D341Med (cell line): ENCODE data around the gene ETV6.

Experiments used
- DNase-seq: peaks from one replicate; pipeline ENCODE4 v3.0.0; 2012; ENCODE audit warnings: low spot score

Gene ETV6

DNA sequence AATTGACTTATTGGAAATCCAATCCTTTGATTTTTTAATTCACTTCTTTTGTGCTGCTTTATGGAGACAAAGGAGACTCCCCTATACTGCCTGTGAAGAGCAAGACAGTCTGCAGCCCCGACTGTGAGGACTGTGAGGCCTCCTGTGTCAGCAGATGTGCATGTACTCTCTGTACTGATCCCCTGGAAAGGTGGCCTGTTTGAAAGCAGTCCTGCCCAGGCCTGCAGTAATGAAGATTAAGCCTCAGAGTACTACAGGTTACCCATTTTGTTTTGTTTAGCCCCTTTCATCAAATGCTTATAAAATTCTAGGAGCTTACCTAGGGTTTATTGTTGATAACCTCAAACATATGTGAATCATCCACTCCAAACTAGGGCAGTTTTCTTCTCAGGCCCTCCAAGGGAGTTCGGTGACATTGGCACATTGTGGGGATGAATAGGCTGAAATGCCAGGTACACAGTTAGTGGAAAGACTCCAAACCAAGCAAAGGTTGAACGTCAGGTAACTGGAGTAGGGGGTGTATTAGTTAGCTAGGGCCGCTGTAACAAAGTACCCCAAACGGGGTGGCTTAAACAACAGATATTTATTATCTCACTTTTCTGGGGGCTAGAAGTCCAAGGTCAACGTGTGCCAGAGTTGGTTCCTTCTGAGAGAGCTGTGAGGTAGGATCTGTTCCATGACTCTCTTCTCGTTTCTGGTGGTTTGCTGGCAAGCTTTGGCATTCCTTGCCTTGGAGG is 212.6 kb downstream of the ETV6 start:
- no peak for DNase-seq

DNA sequence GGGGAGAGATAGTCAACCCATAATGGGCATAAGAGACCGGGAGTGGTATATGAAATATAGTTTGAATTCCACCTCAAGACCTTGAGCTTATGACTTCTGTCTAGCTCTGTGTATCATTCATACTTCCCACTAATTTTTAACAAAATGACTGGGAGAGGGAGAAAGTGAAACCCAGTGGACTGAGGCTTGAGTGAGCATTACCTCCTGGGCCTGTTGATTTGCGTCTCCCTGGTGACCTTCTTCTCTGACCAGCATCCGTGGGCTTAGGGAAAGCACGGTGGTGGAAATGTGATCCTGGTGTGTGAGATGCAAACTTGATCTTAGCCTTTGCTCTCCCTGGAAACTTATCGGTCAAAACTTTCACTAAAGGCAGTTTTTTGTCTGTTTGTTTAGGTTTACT is 213.3 kb downstream of the ETV6 start:
- no peak for DNase-seq

DNA sequence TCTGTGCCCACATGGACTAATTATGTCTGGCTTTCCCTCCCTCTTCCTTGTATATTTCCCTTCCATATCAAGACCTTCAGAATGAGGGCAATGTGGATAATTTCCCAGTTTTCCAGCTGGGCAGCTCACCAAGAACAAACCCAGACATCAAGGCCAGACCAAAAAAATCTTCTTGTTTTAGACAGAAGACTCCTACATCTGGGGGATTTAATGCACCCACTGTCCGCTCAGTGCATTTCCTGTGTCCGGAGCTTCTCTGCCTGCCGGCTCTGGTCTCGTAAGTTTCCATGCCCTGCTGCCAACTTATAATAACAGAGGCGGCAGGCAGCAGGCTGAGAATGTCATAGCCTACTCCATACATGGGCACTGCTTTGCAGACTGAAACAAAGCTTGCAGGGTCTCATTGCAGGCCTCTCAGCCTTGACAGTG is 214.0 kb downstream of the ETV6 start:
- no peak for DNase-seq

DNA sequence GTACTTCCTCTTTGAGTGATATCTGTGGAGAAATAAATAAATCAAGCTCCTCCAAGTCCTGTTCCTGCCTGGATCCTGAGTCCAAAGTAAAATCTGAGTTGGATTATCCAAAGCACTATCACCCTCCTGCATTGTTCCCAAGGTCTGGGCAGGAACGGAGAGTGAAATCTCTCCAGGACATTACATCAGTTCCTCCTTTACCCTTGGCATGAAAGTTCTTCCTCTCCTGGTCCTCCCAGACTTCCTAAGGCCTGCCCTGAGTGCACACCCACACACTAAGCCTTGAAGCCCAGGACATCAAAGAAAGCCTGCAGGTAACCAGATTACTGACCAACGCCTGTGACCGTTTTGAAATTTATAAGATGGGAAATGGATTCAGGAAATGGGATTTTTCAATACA is 214.5 kb downstream of the ETV6 start:
- DNase-seq: no peak

DNA sequence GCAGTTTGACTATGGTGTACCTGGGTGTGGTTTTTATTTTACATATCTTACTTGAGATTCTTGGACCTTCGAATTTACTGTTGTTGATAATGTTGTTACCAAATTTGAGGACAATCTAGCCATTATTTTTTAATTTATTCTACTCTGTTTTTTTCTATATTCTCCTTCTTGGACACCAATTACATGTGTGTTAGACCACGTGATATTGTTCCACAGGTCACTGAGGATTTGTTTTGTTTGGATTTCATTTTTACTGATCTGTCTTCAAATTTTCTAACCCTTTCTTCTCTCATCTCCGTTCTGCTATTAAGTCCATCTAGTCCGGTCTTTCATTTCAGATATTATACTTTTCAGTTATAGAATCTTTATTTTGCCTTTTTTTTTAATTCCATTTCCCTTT is 216.3 kb downstream of the ETV6 start:
- DNase-seq: no peak

DNA sequence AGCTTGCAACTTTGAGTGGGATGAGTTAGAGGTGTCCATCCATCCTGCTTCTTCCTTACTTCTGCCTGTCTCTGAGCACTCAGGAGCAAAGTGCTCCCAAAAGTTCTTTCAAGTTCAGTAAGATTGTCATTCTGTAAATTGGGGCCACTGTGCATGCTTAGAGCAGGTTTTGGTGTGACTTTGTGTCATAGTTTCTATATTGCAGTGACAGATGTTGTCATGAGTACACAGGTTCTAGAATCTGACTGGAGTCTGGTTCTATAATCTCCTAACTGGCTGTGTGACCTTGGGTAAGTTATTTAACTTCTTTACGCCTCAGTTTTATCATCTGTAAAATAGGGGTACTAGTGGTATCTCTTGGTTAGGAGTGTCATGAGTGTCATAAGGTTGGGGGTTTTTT is 218.6 kb downstream of the ETV6 start:
- DNase-seq: no peak

DNA sequence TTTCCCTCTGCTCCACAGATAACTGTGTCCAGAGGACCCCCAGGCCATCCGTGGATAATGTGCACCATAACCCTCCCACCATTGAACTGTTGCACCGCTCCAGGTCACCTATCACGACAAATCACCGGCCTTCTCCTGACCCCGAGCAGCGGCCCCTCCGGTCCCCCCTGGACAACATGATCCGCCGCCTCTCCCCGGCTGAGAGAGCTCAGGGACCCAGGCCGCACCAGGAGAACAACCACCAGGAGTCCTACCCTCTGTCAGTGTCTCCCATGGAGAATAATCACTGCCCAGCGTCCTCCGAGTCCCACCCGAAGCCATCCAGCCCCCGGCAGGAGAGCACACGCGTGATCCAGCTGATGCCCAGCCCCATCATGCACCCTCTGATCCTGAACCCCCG is 219.9 kb downstream of the ETV6 start:
- DNase-seq: no peak

DNA sequence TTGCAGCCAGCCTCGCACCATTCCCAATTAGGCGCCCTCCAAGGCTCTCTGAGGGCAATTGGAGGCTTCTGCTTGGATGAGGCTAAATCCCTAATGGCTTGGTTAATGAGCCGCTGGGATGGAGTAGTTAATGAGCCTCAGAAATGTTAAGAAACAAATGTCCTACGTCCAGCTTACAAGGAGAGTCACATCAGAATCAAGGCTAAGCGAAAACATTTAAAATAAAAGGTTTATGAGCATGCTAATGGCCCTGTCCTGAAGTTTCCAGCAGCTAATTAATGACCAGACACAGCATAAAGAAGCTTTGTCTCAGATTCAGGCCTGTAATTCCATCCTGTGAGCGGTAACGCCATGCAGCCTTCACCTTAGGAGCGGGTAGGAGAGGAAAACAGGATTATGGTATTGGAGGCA is 220.6 kb downstream of the ETV6 start:
- DNase-seq: no peak

DNA sequence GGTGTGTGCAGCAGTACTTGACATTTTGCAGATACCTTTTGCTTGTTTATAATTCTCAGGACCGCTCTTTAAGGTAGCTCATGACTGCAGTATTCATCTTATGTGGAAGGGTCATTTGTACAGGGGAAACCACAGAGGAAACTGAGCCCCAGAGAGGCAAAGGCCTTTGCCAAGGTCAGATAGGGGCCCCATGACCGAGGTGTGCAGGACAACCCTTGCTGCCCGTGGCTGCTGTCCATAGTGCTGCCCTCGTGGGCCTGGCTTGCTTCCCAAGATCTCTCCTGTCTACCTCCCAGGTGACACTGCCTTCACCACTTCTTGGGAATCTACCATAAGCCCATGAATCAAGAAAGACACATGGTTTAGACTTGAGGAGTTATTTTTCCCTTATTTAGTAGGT is 222.6 kb downstream of the ETV6 start:
- no peak for DNase-seq

DNA sequence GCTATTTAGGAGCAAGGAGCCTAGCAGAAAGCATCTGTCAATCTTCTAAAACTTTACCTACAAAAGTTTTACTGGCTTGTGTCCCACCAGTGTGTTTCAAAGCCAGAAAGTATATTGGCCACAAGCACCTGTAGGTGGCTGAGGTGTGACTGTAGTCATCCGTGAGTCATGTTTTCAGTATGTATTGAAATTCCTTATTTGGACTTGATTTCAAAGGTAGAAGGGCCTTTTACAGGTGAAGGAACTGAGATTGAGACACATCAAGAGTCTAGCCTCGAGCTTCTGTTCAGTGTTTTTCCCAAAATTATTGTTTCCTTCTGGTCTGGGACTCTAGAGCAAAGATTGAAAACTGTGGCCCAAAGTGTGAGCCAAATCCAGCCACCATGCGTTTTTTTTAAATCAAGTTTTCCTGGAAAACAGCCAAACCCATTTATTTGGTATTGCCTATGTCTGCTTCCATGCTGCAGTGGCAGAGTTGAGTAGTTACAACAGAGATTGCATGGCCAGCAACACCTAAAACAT is 226.0 kb downstream of the ETV6 start:
- no peak for DNase-seq

DNA sequence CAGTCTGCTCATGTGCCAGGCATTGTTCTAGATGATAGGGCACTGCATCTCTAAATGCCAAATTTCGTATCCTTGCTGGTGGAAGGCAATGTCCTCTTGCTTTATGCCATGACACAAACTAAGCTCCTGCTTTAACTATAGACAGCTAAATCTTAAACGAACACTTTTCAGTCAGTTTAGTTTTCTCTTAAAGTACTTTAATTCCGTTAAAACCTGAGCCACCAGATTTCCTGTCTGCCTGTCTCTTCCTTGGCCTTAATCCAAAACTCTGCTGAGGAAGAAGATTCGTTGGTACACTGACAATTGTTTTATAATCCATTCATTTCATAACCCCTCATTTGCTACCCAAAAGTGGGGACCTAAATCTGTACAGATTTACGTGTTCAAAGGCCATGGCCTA is 226.8 kb downstream of the ETV6 start:
- DNase-seq: no peak

DNA sequence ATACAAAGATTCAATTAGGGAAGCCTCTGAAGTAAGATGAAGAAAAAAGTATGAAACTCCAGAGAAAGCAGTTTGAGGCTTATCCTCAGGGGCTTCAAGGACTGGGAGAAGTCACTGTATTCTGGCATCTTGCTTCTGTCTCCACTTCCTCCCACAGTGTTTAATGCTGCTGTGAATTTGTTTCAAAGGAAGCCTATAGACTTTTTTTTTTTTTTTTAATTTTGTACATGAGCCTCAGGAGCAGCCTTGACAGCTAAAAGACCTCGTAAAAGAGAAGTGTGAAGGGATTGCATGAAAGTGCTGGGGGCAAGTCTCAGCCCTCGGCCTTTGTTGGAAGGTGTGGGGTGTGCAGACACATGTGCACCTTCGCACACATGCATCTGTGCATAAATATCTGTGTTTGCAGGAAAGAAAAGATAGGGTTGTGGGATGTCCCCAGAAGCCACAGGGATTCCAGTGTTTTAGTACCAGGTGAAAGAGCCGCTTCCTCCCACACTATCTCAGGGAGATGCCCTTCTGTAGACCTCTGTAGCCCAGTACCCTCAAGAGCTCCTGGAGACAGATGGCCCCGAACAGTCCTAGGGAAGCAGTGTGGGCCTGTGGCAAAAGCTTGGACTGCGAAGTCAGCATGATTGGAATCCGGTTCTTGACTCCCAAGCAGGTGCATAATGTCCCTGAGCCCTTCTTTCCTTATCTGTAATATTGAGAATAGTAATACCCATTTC is 227.8 kb downstream of the ETV6 start:
- no peak for DNase-seq

DNA sequence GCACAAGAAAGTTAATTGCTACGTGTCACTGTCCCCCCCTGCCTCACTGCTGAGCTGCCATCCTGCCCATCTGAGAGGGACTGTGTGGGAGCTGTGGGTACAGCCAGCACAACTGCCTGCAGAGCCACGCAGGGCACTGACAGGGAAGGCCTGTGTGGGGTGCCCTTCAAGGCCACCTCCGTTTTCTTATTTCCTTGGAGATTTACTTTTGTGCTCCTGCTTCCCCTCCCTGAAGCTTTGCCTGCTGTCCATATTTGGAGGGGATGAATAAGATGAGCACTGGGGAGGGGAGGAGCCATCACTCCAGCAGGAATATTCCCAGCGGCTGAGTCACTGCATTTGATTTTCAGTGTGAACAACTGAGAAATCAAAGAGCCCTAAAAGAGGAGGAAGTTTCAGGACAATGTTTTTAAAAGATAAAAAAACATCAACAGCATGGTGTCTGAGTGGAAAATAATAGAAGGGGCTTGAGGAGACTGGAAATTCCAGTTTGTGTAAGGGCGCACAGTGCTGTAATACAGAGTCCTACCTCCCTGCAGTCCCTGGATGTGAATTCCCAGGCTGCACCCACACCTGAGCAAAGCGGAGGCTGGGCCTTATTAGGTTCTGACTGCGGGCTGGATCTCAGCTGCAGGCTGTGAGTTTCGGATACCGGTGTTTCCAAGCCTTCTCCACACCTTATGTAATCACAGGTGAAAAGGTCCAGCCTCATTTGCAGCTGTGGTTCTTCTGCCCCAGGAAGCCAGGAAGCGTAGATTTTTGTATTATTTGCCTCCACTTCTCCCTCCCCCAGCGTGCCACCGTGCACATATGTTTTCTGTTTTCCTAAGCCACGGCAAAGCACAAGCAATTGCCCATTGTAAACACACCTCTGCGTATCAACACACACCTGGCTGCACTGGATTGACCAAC is 228.7 kb downstream of the ETV6 start:
- DNase-seq: peak; percentile 41

DNA sequence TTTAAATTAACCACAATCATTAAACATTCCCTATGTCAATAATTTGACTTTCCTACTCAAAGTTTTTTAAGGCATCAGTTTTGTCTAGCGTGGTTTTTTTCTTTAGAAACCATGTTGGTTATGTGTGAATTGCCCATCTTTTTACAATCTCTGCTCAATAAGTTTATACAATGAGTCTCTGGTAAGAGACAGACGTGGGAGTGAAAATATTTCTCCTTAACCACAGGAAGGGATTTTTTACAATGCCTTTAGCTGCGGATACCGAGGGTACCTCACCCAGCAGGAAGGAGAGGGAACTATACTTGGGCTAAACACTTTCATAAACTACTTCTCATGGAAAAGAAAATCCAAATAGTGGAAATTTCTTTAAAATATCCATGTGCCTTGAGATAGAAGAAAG is 229.8 kb downstream of the ETV6 start:
- no peak for DNase-seq

DNA sequence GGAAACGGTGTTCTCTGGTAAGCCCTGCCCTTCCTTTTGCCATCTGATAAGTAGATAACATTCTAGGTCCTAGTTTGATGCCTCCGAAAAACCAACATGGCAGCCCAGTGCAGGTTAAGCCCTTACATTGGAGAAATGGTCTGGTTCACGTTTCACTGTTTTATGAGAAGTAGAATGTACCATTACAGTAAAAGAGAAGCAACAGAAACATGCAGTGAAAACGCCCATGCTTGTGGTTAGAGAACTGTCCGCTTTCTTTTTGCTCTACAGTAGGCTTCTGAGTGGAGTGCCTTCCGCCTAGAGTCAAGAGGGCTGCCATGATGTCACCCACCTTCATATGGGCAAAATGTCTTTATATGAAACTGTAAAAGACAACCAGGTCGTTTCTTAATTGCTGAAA is 230.9 kb downstream of the ETV6 start:
- no peak for DNase-seq

DNA sequence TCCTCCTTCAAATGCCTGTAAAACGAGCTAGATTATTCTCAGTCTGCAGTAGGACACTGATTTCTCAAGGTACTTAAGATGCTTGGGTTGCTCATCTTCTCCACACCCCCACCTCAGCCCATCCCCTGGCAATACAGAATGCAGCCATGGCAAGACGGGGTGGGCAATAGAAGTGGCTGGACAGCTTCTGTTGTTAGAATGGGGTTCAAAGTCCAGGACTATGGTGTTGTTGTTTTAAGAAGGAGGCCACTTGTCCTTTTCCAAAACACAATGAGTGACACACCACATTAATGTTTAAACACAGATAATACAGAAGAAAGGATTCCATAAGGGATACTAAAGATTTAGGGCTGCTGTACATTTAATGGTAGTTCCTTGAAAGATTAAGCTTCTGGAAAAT is 232.4 kb downstream of the ETV6 start:
- no peak for DNase-seq

DNA sequence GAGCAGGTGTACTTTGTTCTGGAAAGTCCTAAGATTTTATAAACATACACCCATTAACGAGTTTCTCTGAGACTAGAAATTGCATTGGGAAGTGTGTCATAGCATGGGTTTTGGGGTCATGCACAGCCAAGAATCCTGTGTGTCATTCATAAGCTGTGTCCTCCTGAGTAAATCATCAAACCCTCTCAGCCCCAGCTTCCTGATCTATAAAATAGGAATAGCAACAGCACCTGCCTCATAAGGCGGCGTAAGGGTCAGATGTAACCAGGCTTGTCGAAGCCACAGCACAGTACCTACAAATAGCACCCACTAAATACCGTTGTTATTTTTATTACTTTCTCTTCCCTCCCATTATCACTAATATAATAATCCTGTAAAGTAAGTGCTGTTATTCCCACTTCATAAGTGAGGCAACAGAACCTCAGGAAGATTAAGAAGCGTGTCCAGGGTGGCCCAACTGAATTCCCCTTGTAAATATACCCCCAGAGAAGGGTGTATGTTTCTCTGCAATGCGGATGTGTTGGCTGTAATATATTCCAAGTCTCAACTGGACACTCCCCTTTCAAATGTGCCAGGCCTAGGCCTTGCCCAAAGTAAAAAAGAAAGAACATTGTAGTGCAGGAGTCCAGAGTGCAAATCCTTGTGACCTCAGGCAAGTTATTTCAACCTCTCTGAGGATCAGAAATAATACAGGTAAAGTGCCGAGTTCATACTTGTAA is 233.0 kb downstream of the ETV6 start:
- no peak for DNase-seq

DNA sequence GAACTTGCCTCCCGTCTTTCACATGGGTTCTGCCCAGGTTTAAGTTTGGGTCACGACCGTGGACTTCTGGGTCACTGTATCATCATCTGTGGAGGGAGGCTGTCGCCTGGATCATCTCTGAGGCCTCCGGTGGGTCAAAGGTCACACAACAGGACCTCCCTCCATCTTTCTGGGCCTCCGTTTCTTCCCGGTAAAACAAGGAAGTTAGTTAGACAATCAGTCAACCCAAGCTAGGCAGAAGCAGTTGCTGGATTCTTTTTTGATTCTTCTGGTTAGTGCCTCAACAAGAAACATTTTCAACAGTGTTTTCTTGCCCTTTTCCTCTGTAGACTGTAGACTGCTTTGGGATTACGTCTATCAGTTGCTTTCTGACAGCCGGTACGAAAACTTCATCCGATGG is 234.6 kb downstream of the ETV6 start:
- no peak for DNase-seq

DNA sequence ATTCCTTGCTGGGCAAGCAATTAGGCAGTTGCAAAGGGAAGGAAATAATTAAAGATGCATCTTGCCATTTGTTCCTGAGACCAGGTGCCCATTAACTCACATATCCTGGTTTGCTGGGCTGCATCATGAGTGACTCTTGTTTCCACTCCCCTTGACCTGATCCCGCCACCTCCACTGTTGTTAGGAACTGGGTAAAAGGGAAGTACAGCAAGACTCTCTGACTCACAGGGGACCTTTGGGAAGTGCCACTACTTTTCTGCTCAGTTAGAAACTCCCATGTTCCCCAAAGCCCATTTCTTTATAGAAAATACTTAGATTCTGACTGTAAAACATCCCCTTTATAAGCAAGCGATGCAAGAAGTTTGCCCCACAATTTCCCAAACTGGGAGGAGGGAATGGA is 235.2 kb downstream of the ETV6 start:
- no peak for DNase-seq

DNA sequence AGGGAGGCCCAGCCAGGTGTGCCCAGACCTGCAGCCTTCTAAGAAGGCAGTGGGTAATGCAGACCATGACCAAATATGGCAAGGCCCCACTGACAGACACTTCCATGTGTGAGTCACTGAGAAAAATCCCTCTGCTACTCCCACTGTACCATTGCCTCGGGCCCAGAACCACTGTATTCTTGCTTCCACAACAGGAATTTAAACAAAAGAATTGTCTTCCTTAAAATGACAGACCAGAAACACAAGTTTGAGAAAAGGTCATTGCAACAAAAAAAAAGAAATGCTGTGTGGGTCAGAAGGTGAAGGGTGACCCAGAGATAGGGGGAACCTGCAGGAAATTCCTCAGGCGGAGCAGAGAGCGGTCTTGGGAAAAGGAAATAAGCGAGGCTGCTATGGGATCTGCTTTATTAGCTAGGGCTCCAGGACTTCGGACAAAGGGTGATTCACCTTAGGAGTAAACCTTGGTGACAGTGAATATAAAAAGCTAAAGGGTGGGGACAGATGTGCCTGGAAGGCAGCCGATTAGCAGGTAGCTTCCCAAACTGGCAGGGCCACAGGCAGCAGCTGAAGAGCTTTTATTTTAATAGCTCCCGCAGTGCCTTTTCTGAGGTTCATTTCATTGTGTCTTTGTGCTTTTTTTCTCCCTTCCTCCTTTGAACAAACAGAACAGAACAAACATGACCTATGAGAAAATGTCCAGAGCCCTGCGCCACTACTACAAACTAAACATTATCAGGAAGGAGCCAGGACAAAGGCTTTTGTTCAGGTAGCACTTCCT is 236.0 kb downstream of the ETV6 start:
- no peak for DNase-seq

DNA sequence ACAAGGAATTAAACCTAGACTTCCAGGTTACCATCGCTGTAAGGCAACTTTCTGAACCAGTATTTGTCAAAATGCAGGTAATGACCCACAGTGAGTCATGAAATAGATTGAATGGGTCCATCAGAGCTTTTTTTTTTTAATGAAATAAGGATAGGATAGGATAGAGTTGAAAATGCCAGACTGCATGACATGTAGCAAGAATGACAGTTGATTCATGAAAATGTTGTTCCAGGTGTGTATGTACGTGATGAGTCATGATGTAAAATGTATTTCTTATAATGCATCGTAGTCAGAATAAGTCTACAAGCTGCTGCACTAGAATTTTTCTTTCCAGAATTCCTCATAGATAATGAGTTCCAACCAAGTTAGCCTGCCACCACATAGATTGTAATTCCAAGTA is 236.9 kb downstream of the ETV6 start:
- DNase-seq: no peak
